ENCODE results near the gene ASCC3. TPM values are rescaled to one million over a fixed set of nuclear protein-coding genes. Genes with fewer than 3 reads are reported as not detected.
A peak's percentile ranks its signal among the peaks of the same experiment; 100 is the strongest.

ASCC3 gene, protein sequence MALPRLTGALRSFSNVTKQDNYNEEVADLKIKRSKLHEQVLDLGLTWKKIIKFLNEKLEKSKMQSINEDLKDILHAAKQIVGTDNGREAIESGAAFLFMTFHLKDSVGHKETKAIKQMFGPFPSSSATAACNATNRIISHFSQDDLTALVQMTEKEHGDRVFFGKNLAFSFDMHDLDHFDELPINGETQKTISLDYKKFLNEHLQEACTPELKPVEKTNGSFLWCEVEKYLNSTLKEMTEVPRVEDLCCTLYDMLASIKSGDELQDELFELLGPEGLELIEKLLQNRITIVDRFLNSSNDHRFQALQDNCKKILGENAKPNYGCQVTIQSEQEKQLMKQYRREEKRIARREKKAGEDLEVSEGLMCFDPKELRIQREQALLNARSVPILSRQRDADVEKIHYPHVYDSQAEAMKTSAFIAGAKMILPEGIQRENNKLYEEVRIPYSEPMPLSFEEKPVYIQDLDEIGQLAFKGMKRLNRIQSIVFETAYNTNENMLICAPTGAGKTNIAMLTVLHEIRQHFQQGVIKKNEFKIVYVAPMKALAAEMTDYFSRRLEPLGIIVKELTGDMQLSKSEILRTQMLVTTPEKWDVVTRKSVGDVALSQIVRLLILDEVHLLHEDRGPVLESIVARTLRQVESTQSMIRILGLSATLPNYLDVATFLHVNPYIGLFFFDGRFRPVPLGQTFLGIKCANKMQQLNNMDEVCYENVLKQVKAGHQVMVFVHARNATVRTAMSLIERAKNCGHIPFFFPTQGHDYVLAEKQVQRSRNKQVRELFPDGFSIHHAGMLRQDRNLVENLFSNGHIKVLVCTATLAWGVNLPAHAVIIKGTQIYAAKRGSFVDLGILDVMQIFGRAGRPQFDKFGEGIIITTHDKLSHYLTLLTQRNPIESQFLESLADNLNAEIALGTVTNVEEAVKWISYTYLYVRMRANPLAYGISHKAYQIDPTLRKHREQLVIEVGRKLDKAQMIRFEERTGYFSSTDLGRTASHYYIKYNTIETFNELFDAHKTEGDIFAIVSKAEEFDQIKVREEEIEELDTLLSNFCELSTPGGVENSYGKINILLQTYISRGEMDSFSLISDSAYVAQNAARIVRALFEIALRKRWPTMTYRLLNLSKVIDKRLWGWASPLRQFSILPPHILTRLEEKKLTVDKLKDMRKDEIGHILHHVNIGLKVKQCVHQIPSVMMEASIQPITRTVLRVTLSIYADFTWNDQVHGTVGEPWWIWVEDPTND (N-terminal part only)
- polyA plus RNA-seq (2013): 22.1 TPM

- POLR2A ChIA-PET: no interaction called here
These were observed at the start of gene ASCC3 for GRCh38 chr6:100880853-100881706. ASCC3 (minus strand) TSS chr6:100881329; CDS start chr6:100867997, 13,332 bp downstream.

GRCh38 chr6:100925749-100926148 is 44.6 kb upstream of the ASCC3 start:
- CTCF ChIA-PET: no interaction called here
- no peaks in the 10 kb centered on the region for H3K36me3 ChIP-seq (ENCODE audit: control insufficient read depth in 4 of 4, insufficient read depth in 4 of 4, low read length in 3 of 4)
- no peak overlapping the region for H3K4me3 ChIP-seq (ENCODE audit: control insufficient read depth in 1 of 7, extremely low read depth in 1 of 7, insufficient read depth in 4 of 7, low read depth in 2 of 7, low read length in 6 of 7)
- no peak overlapping the region for H3K27ac ChIP-seq (ENCODE audit: insufficient read depth in 1 of 2, low read depth in 1 of 2, low read length in 2 of 2, poor library complexity in 1 of 2, severe bottlenecking in 2 of 2)
- no peaks in the 10 kb centered on the region for H3K4me1 ChIP-seq (ENCODE audit: control extremely low read depth in 1 of 4, control insufficient read depth in 4 of 4, insufficient read depth in 4 of 4, low read length in 3 of 4)
- POLR2A ChIA-PET: no interaction called here
- no peaks in the 10 kb centered on the region for H3K9me3 ChIP-seq (ENCODE audit: control extremely low read depth in 1 of 5, control insufficient read depth in 4 of 5, insufficient read depth in 2 of 5, low read depth in 1 of 5, low read length in 4 of 5)
- DNase-seq: no peak
- WGBS (ENCODE audit: insufficient coverage): no CpG with 5 or more reads among the region's 1 CpG
- H3K27me3 ChIP-seq (replicated peaks in 2 of 5; ENCODE audit: control insufficient read depth in 4 of 5, insufficient read depth in 5 of 5, low read length in 4 of 5): no peaks in the 10 kb centered on the region

More at GRCh38 chr6:100880853-100881706, at the start of gene ASCC3:
- WGBS (ENCODE audit: insufficient coverage): 0% methylated on average over 50 of the region's 83 CpGs
- Histone ChIP-seq H3K27me3 (replicated peaks in 2 of 5; ENCODE audit: control insufficient read depth in 4 of 5, insufficient read depth in 5 of 5, low read length in 4 of 5) (no peaks in the 10 kb centered on the region), H3K4me1 (ENCODE audit: control extremely low read depth in 1 of 4, control insufficient read depth in 4 of 4, insufficient read depth in 4 of 4, low read length in 3 of 4) (peaks cover 0 to 18% (median 11%) of the 10 kb centered on the region in 4 experiments), H3K9me3 (ENCODE audit: control extremely low read depth in 1 of 5, control insufficient read depth in 4 of 5, insufficient read depth in 2 of 5, low read depth in 1 of 5, low read length in 4 of 5) (no peaks in the 10 kb centered on the region), H3K27ac (ENCODE audit: insufficient read depth in 1 of 2, low read depth in 1 of 2, low read length in 2 of 2, poor library complexity in 1 of 2, severe bottlenecking in 2 of 2) (peak within 1 kb of the TSS; percentile 67 to 87), H3K36me3 (ENCODE audit: control insufficient read depth in 4 of 4, insufficient read depth in 4 of 4, low read length in 3 of 4) (no peaks in the 10 kb centered on the region), H3K4me3 (ENCODE audit: control insufficient read depth in 1 of 7, extremely low read depth in 1 of 7, insufficient read depth in 4 of 7, low read depth in 2 of 7, low read length in 6 of 7) (peak within 1 kb of the TSS; percentile 88 to 100 (median 92))
- CTCF ChIA-PET: interaction anchor here (0.7 to 2.5 kb wide), 3 partner anchors 12 to 652 kb away, joined by 3 to 5 read pairs (median 3); no protein-coding TSS in a partner anchor
- DNase-seq: peak; percentile 85 to 95 (median 94)

DNA sequence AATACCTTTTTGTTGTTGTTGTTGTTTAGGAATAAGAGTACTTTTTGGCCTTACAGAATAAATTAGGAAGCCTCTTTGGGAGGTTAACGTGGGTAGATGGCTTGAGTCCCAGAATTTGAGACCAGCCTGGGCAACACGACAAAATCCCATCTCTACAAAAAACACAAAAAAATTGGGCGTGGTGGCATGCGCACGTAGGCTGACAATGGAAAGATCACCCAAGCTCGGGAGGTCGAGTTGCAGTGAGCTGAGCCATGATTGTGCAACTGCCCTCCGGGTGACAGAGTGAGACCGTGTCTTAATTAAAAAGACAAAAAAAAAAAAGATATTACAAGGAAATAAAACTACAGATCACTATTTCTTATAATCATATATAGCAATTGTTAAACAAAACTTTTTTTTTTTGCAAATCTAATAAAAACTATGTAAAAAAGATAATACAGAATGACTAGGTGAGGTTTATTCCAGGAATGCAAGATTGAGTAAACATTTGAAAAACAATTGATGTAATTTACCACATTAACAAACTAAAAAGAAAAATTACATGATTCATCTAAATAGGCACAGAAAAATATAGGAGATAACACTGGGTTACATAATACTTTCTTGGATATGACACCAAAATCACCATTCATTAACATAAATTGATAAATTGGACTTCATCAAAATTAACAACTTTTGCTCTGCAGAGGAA is 43.6 kb upstream of the ASCC3 start:
- no peak for DNase-seq
- POLR2A ChIA-PET: no interaction called here
- no peaks in the 10 kb centered on the region for H3K36me3 ChIP-seq (ENCODE audit: control insufficient read depth in 4 of 4, insufficient read depth in 4 of 4, low read length in 3 of 4)
- CTCF ChIA-PET: no interaction called here
- no peak overlapping the region for H3K4me3 ChIP-seq (ENCODE audit: control insufficient read depth in 1 of 7, extremely low read depth in 1 of 7, insufficient read depth in 4 of 7, low read depth in 2 of 7, low read length in 6 of 7)
- no peaks in the 10 kb centered on the region for H3K27me3 ChIP-seq (replicated peaks in 2 of 5; ENCODE audit: control insufficient read depth in 4 of 5, insufficient read depth in 5 of 5, low read length in 4 of 5)
- no peaks in the 10 kb centered on the region for H3K9me3 ChIP-seq (ENCODE audit: control extremely low read depth in 1 of 5, control insufficient read depth in 4 of 5, insufficient read depth in 2 of 5, low read depth in 1 of 5, low read length in 4 of 5)
- no peak overlapping the region for H3K27ac ChIP-seq (ENCODE audit: insufficient read depth in 1 of 2, low read depth in 1 of 2, low read length in 2 of 2, poor library complexity in 1 of 2, severe bottlenecking in 2 of 2)
- H3K4me1 ChIP-seq (ENCODE audit: control extremely low read depth in 1 of 4, control insufficient read depth in 4 of 4, insufficient read depth in 4 of 4, low read length in 3 of 4): no peaks in the 10 kb centered on the region
- 90% methylated on average over 4 of the region's 9 CpGs for WGBS (ENCODE audit: insufficient coverage)

- CTCF ChIA-PET: no interaction called here
- no CpG with 5 or more reads among the region's 3 CpGs for WGBS (ENCODE audit: insufficient coverage)
- H3K27ac ChIP-seq (ENCODE audit: insufficient read depth in 1 of 2, low read depth in 1 of 2, low read length in 2 of 2, poor library complexity in 1 of 2, severe bottlenecking in 2 of 2): no peak overlapping the region
- H3K4me3 ChIP-seq (ENCODE audit: control insufficient read depth in 1 of 7, extremely low read depth in 1 of 7, insufficient read depth in 4 of 7, low read depth in 2 of 7, low read length in 6 of 7): no peak overlapping the region
- H3K9me3 ChIP-seq (ENCODE audit: control extremely low read depth in 1 of 5, control insufficient read depth in 4 of 5, insufficient read depth in 2 of 5, low read depth in 1 of 5, low read length in 4 of 5): no peaks in the 10 kb centered on the region
- no peaks in the 10 kb centered on the region for H3K4me1 ChIP-seq (ENCODE audit: control extremely low read depth in 1 of 4, control insufficient read depth in 4 of 4, insufficient read depth in 4 of 4, low read length in 3 of 4)
- no peaks in the 10 kb centered on the region for H3K36me3 ChIP-seq (ENCODE audit: control insufficient read depth in 4 of 4, insufficient read depth in 4 of 4, low read length in 3 of 4)
- no peak for DNase-seq
- POLR2A ChIA-PET: no interaction called here
- no peaks in the 10 kb centered on the region for H3K27me3 ChIP-seq (replicated peaks in 2 of 5; ENCODE audit: control insufficient read depth in 4 of 5, insufficient read depth in 5 of 5, low read length in 4 of 5)
These were observed 42.5 kb upstream of the ASCC3 start for GRCh38 chr6:100923481-100924165.

DNA sequence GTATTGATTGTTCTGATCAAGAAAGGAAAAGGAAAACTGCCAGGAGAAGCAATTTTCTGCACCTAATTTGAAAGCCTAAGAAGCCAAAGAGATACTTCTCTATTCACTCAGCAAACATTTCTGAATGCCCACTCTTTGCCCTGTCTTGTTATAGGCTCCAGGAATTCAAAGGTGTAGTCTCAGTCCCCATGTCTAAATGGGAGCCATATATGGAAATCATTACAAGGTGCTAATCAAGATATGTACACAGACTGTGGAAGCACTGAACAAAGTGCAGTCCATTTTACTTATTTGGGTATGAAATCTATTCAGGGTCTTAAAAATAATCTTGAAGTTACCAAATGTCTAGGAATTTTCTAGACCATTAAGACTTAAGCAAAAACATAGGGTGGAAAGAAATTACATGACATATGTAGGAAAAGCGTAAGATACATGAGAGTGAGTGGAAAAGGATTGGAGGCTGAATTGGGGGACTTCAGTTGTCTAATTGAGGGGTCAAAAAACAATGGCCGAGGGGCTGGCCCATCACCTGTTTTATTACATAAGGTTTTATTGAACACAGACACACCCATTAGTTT is 39.0 kb upstream of the ASCC3 start:
- H3K9me3 ChIP-seq (ENCODE audit: control extremely low read depth in 1 of 5, control insufficient read depth in 4 of 5, insufficient read depth in 2 of 5, low read depth in 1 of 5, low read length in 4 of 5): no peaks in the 10 kb centered on the region
- no peak overlapping the region for H3K4me3 ChIP-seq (ENCODE audit: control insufficient read depth in 1 of 7, extremely low read depth in 1 of 7, insufficient read depth in 4 of 7, low read depth in 2 of 7, low read length in 6 of 7)
- CTCF ChIA-PET: no interaction called here
- H3K27me3 ChIP-seq (replicated peaks in 2 of 5; ENCODE audit: control insufficient read depth in 4 of 5, insufficient read depth in 5 of 5, low read length in 4 of 5): no peaks in the 10 kb centered on the region
- H3K36me3 ChIP-seq (ENCODE audit: control insufficient read depth in 4 of 4, insufficient read depth in 4 of 4, low read length in 3 of 4): no peaks in the 10 kb centered on the region
- no peaks in the 10 kb centered on the region for H3K4me1 ChIP-seq (ENCODE audit: control extremely low read depth in 1 of 4, control insufficient read depth in 4 of 4, insufficient read depth in 4 of 4, low read length in 3 of 4)
- POLR2A ChIA-PET: no interaction called here
- DNase-seq: no peak
- no peak overlapping the region for H3K27ac ChIP-seq (ENCODE audit: insufficient read depth in 1 of 2, low read depth in 1 of 2, low read length in 2 of 2, poor library complexity in 1 of 2, severe bottlenecking in 2 of 2)
- WGBS (ENCODE audit: insufficient coverage): no CpG with 5 or more reads among the region's 2 CpGs
